ENCODE measurements around the gene NR1I2.

NR1I2 gene

DNA sequence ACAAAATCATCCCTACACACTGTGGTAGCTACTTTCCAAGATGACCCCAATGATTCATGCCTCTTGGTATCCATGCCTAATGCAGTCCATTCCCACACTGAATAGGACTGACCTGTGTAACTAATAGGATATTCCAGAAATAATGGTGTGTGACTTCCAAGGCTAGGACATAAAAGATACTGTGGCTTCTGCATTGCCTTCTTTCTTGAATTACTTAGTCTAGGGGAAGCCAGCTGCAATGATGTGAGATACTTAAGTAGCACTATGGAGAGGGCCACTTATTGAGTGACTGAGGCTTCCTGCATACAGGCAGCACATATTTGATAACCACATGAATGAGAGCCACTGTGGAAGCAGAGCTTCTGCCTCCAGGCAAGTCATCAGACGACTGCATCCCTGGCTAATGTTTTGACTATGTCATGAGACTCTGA is 50.1 kb downstream of the NR1I2 start:
- H3K27me3 ChIP-seq (replicated peaks) = no peaks in the 10 kb centered on the region
- peak; percentile 86 for DNase-seq
- no peak overlapping the region for H3K4me3 ChIP-seq (ENCODE audit: low read depth, low read length)
- in situ Hi-C loops (cut with HindIII; ENCODE audit: low pct_ligation_motif_present, low sequenced_read_pairs) = no loop called here
- H3K36me3 ChIP-seq (replicated peaks) = no peaks in the 10 kb centered on the region
- H3K27ac ChIP-seq = peak overlapping the region; percentile 66
- TF ChIP-seq, protein P1, sequence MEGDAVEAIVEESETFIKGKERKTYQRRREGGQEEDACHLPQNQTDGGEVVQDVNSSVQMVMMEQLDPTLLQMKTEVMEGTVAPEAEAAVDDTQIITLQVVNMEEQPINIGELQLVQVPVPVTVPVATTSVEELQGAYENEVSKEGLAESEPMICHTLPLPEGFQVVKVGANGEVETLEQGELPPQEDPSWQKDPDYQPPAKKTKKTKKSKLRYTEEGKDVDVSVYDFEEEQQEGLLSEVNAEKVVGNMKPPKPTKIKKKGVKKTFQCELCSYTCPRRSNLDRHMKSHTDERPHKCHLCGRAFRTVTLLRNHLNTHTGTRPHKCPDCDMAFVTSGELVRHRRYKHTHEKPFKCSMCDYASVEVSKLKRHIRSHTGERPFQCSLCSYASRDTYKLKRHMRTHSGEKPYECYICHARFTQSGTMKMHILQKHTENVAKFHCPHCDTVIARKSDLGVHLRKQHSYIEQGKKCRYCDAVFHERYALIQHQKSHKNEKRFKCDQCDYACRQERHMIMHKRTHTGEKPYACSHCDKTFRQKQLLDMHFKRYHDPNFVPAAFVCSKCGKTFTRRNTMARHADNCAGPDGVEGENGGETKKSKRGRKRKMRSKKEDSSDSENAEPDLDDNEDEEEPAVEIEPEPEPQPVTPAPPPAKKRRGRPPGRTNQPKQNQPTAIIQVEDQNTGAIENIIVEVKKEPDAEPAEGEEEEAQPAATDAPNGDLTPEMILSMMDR (IDR thresholded peaks at IDR 0.05; ENCODE audit: low read depth, low read length, missing control alignments) = no peak

DNA sequence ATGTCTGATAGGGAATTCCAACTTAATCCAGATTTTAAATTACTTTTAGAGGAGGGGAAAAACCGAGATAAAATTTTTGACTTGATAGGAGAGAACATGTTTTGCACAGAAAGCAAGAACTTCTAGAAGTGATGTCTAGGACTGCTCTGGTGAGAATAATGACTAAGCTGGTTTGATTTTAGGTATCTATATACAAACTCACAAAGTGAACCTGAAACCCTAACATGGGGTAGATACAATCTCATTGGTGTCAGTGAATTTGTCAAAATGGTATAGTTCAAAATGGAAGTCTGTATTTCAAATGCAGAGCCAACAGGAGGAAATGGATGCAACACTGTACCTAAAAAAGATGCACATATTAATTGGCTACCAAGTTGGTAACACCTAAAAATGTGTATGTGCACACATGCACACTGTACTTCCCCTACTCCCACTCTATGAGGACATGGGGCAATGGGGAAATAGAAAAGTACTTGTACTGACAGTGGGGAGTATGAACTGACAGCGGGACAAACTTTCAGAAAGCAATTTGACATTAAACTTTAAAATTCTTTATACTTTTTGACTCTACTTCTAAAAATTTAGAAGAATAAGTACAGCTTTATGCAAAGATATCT is 53.0 kb downstream of the NR1I2 start:
- in situ Hi-C loops (cut with HindIII; ENCODE audit: low pct_ligation_motif_present, low sequenced_read_pairs) = no loop called here
- no peak for DNase-seq
- Histone ChIP-seq H3K27ac (no peak overlapping the region), H3K36me3 (replicated peaks) (no peaks in the 10 kb centered on the region), H3K4me3 (ENCODE audit: low read depth, low read length) (no peak overlapping the region), H3K27me3 (replicated peaks) (no peaks in the 10 kb centered on the region)
- TF ChIP-seq, protein P1 (IDR thresholded peaks at IDR 0.05; ENCODE audit: low read depth, low read length, missing control alignments) = no peak

DNA sequence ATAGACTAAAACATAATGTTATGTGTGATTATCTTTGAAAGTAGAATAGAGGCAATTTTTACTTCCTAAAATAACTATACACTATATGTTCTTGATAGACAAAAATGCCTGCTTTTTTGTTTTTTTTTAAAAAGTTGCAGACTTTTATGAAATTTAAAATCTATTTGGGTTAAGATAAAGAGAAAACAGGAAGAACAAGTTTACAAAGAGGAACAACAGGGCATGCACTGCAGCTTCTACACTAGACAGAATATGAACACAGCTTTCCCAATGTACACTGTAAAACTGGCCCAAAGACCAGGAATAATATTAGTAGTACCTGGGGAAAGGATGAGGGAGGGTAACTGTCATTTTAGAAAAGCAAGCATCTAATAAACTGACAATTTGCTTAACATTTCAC is 53.7 kb downstream of the NR1I2 start:
- H3K27ac ChIP-seq = no peak overlapping the region
- no peak for DNase-seq
- no peak overlapping the region for H3K4me3 ChIP-seq (ENCODE audit: low read depth, low read length)
- in situ Hi-C loops (cut with HindIII; ENCODE audit: low pct_ligation_motif_present, low sequenced_read_pairs) = no loop called here
- H3K36me3 ChIP-seq (replicated peaks) = no peaks in the 10 kb centered on the region
- TF ChIP-seq, protein P1 (IDR thresholded peaks at IDR 0.05; ENCODE audit: low read depth, low read length, missing control alignments) = no peak
- no peaks in the 10 kb centered on the region for H3K27me3 ChIP-seq (replicated peaks)

DNA sequence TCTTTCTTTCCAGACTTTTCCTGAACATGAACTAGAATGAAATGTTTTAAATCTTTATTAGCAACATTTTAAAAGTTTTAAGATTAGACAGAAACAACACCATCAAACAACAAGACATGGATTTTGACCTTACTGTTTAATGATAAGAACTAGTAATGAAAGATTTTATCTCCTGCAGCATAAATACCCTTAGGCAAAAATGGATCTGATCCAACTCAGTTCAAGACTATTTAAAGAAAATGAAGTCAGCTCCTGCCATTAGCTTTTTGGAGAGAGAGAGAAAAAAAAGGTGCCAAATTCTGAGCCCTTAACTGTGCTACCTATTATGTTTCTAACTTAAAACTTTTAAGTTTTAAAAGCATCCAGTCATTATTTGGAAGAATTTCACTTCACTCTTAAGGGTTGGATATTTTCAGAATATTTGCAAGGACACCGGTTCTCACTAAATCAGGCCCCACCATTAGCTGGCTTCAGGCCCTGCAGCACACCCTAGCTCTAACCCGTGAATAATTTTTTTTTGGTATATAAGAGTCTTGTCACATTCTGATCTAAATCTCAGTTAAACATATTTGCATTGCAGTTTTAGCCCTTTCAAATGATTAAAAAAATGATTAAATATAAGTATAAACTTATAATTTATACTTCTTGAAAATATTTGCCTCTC is 60.0 kb downstream of the NR1I2 start:
- Histone ChIP-seq H3K36me3 (replicated peaks) (peaks cover 2% of the 10 kb centered on the region), H3K27me3 (replicated peaks) (no peaks in the 10 kb centered on the region), H3K4me3 (ENCODE audit: low read depth, low read length) (no peak overlapping the region), H3K27ac (no peak overlapping the region)
- TF ChIP-seq, protein P1 (IDR thresholded peaks at IDR 0.05; ENCODE audit: low read depth, low read length, missing control alignments) = no peak
- in situ Hi-C loops (cut with HindIII; ENCODE audit: low pct_ligation_motif_present, low sequenced_read_pairs) = no loop called here
- no peak for DNase-seq

DNA sequence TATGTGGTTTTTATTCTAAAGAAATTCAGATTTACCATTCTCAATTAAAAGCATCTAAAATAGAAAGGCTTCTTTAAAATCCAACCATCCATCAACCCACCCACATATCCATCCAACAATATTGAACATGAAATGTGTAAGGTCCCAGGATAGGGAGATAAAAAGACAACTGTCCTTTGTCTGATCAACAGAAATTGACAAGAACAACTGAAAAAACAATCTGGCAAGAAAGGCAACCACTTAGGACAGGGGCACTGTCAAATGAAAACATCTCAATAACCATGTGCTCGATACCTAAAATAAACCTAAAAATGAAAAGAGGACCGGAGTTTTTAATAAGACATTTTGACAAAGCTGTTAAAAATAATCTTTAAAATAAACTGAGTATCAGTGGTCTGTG is 67.2 kb downstream of the NR1I2 start:
- in situ Hi-C loops (cut with HindIII; ENCODE audit: low pct_ligation_motif_present, low sequenced_read_pairs) = no loop called here
- Histone ChIP-seq H3K27me3 (replicated peaks) (no peaks in the 10 kb centered on the region), H3K36me3 (replicated peaks) (no peaks in the 10 kb centered on the region), H3K27ac (no peak overlapping the region), H3K4me3 (ENCODE audit: low read depth, low read length) (no peak overlapping the region)
- no peak for DNase-seq
- TF ChIP-seq, protein P1 (IDR thresholded peaks at IDR 0.05; ENCODE audit: low read depth, low read length, missing control alignments) = no peak

Measured in brain microvascular endothelial cell (primary cell).